ENCODE measurements around the gene C10orf90. TPM values are rescaled to one million over a fixed set of nuclear protein-coding genes. Genes with fewer than 3 reads are reported as not detected.

The C10orf90 gene
- total RNA-seq, 1 experiment from 2014 or later: 0.67 TPM

- peak overlapping the region; percentile 76 for H3K27ac ChIP-seq (ENCODE audit: low read length)
- ATAC-seq (peak; percentile 94), DNase-seq (ENCODE audit: low read depth, low spot score) (peak; percentile 88)
- H3K4me3 ChIP-seq (ENCODE audit: low read depth in 2 of 2, low read length in 2 of 2): no peak overlapping the region
- TF ChIP-seq POLR2AphosphoS5 (IDR thresholded peaks at IDR 0.05; ENCODE audit: low read depth, low read length) (peak; percentile 78; the same call in 1 of the 2 replicates), TCF7L2 (IDR thresholded peaks at IDR 0.05; ENCODE audit: low read depth, low read length) (no peak), SIN3A (IDR thresholded peaks at IDR 0.05; ENCODE audit: borderline replicate concordance, insufficient read depth, low read depth, low read length) (no peak), CTCF (IDR thresholded peaks at IDR 0.05) (no peak)
- no peaks in the 10 kb centered on the region for H3K9me3 ChIP-seq (ENCODE audit: control insufficient read depth, insufficient read depth, low read depth, low read length)
- H3K4me1 ChIP-seq (ENCODE audit: control insufficient read depth, insufficient read depth, low read length): peaks cover 42% of the 10 kb centered on the region
- POLR2A ChIA-PET: no interaction called here
- no peaks in the 10 kb centered on the region for H3K36me3 ChIP-seq (ENCODE audit: control insufficient read depth, insufficient read depth, low read length)
- intact Hi-C loops (cut with micrococcal nuclease; ENCODE audit: unreplicated experiment): no loop called here
- BruUV-seq (replicated peaks): no TSS peak
- H3K27me3 ChIP-seq (ENCODE audit: control insufficient read depth, insufficient read depth, low read length): no peaks in the 10 kb centered on the region
- CTCF ChIA-PET: interaction anchor here (1.2 kb wide), 1 partner anchor 525 kb away, joined by 3 read pairs; no protein-coding TSS in a partner anchor
- in situ Hi-C loops (cut with HindIII; ENCODE audit: low pct_unique_long_range_greater_than_20kb, low sequenced_read_pairs): no loop called here
Observed at GRCh38 chr10:126459878-126460481, 210.5 kb downstream of the C10orf90 start.

- Histone ChIP-seq H3K27ac (ENCODE audit: low read length) (peak overlapping the region; percentile 76), H3K4me1 (ENCODE audit: control insufficient read depth, insufficient read depth, low read length) (peaks cover 42% of the 10 kb centered on the region), H3K36me3 (ENCODE audit: control insufficient read depth, insufficient read depth, low read length) (no peaks in the 10 kb centered on the region), H3K9me3 (ENCODE audit: control insufficient read depth, insufficient read depth, low read depth, low read length) (no peaks in the 10 kb centered on the region), H3K27me3 (ENCODE audit: control insufficient read depth, insufficient read depth, low read length) (no peaks in the 10 kb centered on the region), H3K4me3 (ENCODE audit: low read depth in 2 of 2, low read length in 2 of 2) (no peak overlapping the region)
- in situ Hi-C loops (cut with HindIII; ENCODE audit: low pct_unique_long_range_greater_than_20kb, low sequenced_read_pairs) (no loop called here), intact Hi-C loops (cut with micrococcal nuclease; ENCODE audit: unreplicated experiment) (no loop called here)
- BruUV-seq (replicated peaks): no TSS peak
- TF ChIP-seq CTCF (IDR thresholded peaks at IDR 0.05): no peak; the same call in 1 of the 2 replicates
- no peak for TF ChIP-seq SIN3A (IDR thresholded peaks at IDR 0.05; ENCODE audit: borderline replicate concordance, insufficient read depth, low read depth, low read length)
- no peak for TF ChIP-seq REST (IDR thresholded peaks at IDR 0.05; ENCODE audit: insufficient read depth in 1 of 2, low read depth in 2 of 2, low read length in 1 of 2)
- TF ChIP-seq TCF7L2 (IDR thresholded peaks at IDR 0.05; ENCODE audit: low read depth, low read length): no peak
- CTCF ChIA-PET: interaction anchor here (0.5 to 1.2 kb wide), 2 partner anchors 525 to 741 kb away, joined by 3 to 9 read pairs; no protein-coding TSS in a partner anchor
- peak; percentile 12; the same call in 1 of the 2 replicates for ATAC-seq
- DNase-seq (ENCODE audit: low read depth, low spot score): no peak
- POLR2A ChIA-PET: no interaction called here
Observed at GRCh38 chr10:126459032-126459831, 211.3 kb downstream of the C10orf90 start.
